Skeletal muscle satellite cell (primary cell): ENCODE measurements around the gene TANC1.

Source experiments
- H3K27me3 ChIP-seq: 2 replicates; pipeline ENCODE4 v1.7.0; 2013; ENCODE audit warnings: low read length; ENCODE audit not compliant: control insufficient read depth, insufficient read depth
- H3K36me3 ChIP-seq: 2 replicates; pipeline ENCODE4 v1.7.0; 2013; ENCODE audit warnings: mild to moderate bottlenecking, control low read depth, low read length; ENCODE audit not compliant: insufficient read depth
- H3K4me1 ChIP-seq: 2 replicates; pipeline ENCODE4 v1.7.0; 2013; ENCODE audit warnings: low read length; ENCODE audit not compliant: control insufficient read depth, insufficient read depth
- H3K4me2 ChIP-seq: 2 replicates; pipeline ENCODE4 v1.7.0; 2013; ENCODE audit warnings: mild to moderate bottlenecking, low read length
- H3K4me3 ChIP-seq: 2 replicates; pipeline ENCODE4 v1.7.0; 2013; ENCODE audit warnings: low read length
- H3K9ac ChIP-seq: 2 replicates; pipeline ENCODE4 v1.7.0; 2013; ENCODE audit warnings: mild to moderate bottlenecking, low read depth, low read length, moderate library complexity
- H3K9me3 ChIP-seq: replicated peaks from 2 replicates; pipeline ENCODE4 v1.7.0; 2013; ENCODE audit warnings: mild to moderate bottlenecking, control low read depth, low read length

TANC1 gene

DNA sequence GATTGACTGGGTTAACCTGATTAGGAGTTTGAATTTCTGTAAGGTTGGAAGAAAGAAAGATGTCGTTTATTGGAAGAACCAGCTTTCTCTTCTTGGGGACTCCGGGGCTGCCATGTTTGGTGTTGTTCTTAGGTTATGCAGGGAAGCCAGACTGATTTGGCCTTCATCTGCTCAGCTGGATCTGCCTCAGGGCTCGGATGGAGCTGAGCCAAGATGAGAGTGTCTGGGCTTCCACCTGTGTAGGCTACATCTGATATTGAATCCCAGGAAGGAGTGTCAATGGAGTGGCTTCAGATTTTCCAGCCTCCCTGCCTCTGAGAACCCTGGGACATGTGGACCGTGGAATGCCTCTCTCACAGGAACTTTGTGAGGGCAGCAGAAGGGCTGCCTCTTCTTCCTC is 192.0 kb downstream of the TANC1 start:
- H3K9ac ChIP-seq = no peak overlapping the region
- no peaks in the 10 kb centered on the region for H3K4me1 ChIP-seq
- no peaks in the 10 kb centered on the region for H3K27me3 ChIP-seq
- no peak overlapping the region for H3K4me3 ChIP-seq
- no peaks in the 10 kb centered on the region for H3K9me3 ChIP-seq
- peaks cover 3% of the 10 kb centered on the region for H3K36me3 ChIP-seq
- no peak overlapping the region for H3K4me2 ChIP-seq

DNA sequence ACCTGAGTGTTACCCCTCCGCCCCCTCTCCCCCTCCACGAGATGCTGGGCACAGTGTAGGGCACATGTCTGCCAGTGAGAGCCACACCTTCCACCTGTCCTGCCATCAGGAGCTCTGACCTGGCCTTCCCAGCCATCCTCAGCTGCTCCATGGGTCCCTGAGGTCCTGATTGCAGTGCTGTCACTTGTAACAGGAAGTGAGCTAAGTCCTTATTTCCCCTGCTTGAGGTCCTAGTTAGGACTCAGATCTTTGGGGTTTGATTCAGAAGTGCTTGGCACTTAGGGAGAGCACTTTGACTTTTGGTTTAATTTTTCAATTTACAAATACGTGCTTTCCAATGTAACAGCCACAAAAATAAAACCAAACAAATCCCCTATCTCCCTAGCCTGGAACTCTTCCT is 192.5 kb downstream of the TANC1 start:
- no peak overlapping the region for H3K9ac ChIP-seq
- H3K4me1 ChIP-seq = no peaks in the 10 kb centered on the region
- peaks cover 3% of the 10 kb centered on the region for H3K36me3 ChIP-seq
- H3K27me3 ChIP-seq = no peaks in the 10 kb centered on the region
- no peaks in the 10 kb centered on the region for H3K9me3 ChIP-seq
- no peak overlapping the region for H3K4me3 ChIP-seq
- H3K4me2 ChIP-seq = no peak overlapping the region

DNA sequence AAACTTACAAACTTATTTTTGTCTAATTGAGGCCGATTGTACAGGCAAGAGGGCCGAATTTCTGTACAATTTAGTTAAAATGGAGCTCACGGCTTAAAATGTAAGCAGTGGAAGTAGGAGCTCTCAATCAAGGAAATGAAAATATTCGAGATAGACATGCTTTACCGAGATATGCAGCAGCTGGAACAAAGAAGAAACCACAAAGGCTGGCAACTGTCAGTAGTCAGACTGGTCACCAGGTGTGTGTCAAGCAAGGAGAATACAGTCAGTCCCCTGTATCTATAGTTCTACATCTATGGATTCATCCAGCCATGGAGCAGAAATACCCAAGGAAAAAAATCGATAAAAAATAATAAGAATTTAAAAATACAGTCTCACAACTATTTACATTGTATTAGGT is 195.5 kb downstream of the TANC1 start:
- no peaks in the 10 kb centered on the region for H3K9me3 ChIP-seq
- peaks cover 3% of the 10 kb centered on the region for H3K36me3 ChIP-seq

DNA sequence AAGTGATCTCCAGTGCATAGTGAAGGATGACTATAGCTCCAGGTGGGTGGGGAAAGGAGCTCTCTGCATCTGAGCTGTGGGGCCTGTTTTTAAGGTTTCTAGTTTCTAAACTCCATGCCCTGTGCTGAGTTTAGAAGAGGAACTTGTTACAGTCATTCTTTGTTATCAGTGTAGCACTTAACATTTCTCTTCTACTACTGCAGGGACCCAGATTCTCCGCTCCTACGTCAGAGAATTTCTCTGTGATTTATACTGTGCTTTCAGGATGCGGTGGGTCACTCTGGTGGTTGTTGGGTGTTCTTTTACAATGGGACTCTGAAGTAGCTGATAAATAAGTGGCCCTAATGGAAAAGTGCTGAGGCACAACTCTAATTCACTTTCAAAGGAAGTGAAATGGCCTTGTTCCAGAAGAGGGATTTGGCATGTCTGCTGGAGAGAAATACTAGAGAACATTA is 196.0 kb downstream of the TANC1 start:
- H3K4me3 ChIP-seq = no peak overlapping the region
- no peak overlapping the region for H3K9ac ChIP-seq
- no peaks in the 10 kb centered on the region for H3K9me3 ChIP-seq
- peaks cover 3% of the 10 kb centered on the region for H3K36me3 ChIP-seq
- peaks cover 6% of the 10 kb centered on the region for H3K4me1 ChIP-seq
- no peak overlapping the region for H3K4me2 ChIP-seq
- H3K27me3 ChIP-seq = no peaks in the 10 kb centered on the region

More for the DNA sequence above, 195.5 kb downstream of the TANC1 start:
- Histone ChIP-seq H3K4me1 (peaks cover under 1% of the 10 kb centered on the region), H3K9ac (no peak overlapping the region), H3K4me3 (no peak overlapping the region), H3K4me2 (no peak overlapping the region), H3K27me3 (no peaks in the 10 kb centered on the region)

DNA sequence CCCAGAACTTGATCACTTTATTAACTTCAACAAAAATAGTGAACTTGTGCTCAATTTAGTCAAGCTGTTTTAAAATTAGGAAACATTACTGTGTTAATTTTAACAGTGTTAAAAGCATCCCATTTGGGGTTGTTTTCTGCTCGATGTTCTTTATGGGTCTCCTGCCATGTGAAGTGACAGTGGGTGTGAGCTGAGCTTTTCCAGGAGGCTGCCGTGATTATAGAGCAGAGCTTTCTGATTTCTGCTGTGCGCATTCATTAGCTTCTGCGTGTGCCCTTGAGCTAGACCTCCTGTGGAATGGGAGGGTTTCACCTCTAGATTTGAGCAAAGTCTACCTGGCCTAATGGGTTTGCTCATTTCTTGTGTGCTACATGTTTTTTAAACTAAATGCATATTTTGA is 196.6 kb downstream of the TANC1 start:
- Histone ChIP-seq H3K36me3 (peaks cover 3% of the 10 kb centered on the region), H3K4me1 (peaks cover 6% of the 10 kb centered on the region), H3K9ac (no peak overlapping the region), H3K27me3 (no peaks in the 10 kb centered on the region), H3K9me3 (no peaks in the 10 kb centered on the region), H3K4me2 (no peak overlapping the region), H3K4me3 (no peak overlapping the region)

DNA sequence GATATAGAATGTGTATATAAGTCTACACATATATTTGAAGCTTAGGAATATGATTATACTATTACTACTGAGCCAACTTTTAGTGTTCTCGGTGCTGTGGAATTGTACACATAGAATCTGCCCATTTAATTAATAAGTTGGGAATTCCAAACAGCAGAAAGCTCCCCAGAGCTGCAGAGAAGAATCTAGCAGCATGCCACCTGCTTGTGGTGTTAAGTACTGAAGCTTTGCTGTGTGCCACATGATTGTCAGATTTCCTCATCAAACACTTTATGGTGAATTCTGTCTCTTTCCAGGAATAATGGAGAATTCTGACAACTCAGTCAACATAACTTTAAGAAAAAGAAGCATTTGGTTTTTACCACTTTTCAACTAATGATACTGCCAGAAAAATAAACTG is 200.3 kb downstream of the TANC1 start:
- no peak overlapping the region for H3K4me2 ChIP-seq
- H3K36me3 ChIP-seq = no peaks in the 10 kb centered on the region
- H3K27me3 ChIP-seq = no peaks in the 10 kb centered on the region
- no peak overlapping the region for H3K4me3 ChIP-seq
- H3K4me1 ChIP-seq = peaks cover 6% of the 10 kb centered on the region
- no peak overlapping the region for H3K9ac ChIP-seq
- H3K9me3 ChIP-seq = no peaks in the 10 kb centered on the region

DNA sequence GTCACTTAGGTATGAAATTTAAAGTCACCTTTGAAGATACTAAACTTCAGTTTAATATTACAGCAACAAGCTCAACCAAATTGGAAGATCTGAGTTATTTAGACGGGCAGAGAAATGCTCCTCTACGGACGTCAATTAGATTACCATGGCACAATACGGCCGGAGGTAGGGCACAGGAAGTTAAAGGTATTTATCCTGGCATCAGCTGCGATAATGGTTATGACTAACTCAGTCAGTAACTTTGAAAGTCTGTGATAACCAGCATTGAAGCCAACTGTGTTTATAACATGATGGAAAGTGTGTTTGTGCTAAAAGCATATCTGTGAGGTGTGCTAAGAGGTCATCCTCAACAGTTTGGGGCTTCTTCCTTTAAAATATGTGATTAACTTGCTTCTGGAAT is 200.7 kb downstream of the TANC1 start:
- Histone ChIP-seq H3K36me3 (peaks cover 5% of the 10 kb centered on the region), H3K4me3 (no peak overlapping the region), H3K4me2 (no peak overlapping the region), H3K27me3 (no peaks in the 10 kb centered on the region), H3K9me3 (no peaks in the 10 kb centered on the region), H3K4me1 (peaks cover 6% of the 10 kb centered on the region), H3K9ac (no peak overlapping the region)

DNA sequence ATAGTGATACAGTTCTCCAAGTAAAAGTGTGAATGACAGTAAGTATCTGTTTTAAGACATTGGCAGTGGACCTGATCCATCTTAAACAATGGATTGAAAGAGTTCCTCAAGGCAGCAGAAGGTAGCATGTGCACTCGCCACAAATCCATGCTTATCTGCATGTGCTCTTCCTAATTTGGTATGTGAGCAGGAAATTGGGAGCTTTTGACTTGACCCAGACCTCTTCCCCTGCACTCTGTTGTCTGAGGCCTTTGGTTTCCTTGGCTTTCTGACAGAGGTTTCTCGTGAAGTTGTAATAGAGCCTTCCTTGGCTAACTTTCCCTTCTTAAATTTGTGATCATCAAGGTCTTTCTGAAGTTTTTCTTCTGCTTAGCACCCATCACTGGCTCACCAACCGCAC is 204.0 kb downstream of the TANC1 start:
- H3K4me1 ChIP-seq = peaks cover 6% of the 10 kb centered on the region
- no peak overlapping the region for H3K9ac ChIP-seq
- no peaks in the 10 kb centered on the region for H3K27me3 ChIP-seq
- peaks cover 6% of the 10 kb centered on the region for H3K36me3 ChIP-seq
- H3K4me3 ChIP-seq = no peak overlapping the region
- H3K9me3 ChIP-seq = no peaks in the 10 kb centered on the region
- no peak overlapping the region for H3K4me2 ChIP-seq

DNA sequence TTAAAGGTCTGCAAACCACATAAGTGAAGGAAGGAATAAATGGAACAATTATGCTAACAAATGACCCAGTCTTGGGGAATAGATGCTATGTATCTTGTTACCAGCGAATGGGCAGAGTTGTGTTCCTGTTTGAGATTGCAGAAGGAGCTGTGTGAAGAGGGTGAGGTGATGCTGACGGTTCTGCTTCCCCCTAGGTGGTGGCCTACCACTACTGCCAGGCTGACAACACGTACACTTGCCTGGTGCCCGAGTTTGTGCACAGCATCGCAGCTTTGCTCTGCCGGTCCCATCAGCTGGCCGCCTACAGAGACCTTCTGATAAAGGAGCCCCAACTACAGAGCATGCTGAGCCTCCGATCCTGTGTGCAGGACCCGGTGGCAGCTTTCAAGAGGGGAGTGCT is 206.3 kb downstream of the TANC1 start:
- no peaks in the 10 kb centered on the region for H3K9me3 ChIP-seq
- H3K4me3 ChIP-seq = no peak overlapping the region
- H3K36me3 ChIP-seq = peaks cover 16% of the 10 kb centered on the region

DNA sequence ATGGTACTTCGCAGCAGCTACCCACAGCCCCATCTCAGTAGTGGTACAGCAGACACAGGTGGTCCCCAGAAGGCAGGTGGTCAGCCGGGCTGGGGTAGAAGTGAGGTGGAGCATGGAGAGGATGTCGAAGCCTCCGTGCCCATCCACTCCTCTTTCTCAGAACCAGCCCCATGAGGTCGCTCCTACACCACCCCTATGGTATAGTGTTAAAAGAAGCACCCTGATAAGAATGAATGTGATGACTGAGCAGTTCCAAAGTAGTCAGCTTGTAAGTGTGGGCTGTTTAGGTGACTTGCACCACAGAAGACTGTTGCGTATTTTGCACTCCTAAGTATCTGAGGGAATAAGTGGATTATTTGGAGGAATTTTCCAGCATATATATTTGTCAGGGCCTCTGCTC is 206.7 kb downstream of the TANC1 start:
- Histone ChIP-seq H3K4me3 (no peak overlapping the region), H3K9ac (no peak overlapping the region), H3K27me3 (no peaks in the 10 kb centered on the region), H3K9me3 (no peaks in the 10 kb centered on the region), H3K4me2 (no peak overlapping the region), H3K36me3 (peaks cover 17% of the 10 kb centered on the region), H3K4me1 (no peaks in the 10 kb centered on the region)

More for the DNA sequence above, 206.3 kb downstream of the TANC1 start:
- Histone ChIP-seq H3K27me3 (no peaks in the 10 kb centered on the region), H3K9ac (no peak overlapping the region), H3K4me2 (no peak overlapping the region), H3K4me1 (no peaks in the 10 kb centered on the region)

DNA sequence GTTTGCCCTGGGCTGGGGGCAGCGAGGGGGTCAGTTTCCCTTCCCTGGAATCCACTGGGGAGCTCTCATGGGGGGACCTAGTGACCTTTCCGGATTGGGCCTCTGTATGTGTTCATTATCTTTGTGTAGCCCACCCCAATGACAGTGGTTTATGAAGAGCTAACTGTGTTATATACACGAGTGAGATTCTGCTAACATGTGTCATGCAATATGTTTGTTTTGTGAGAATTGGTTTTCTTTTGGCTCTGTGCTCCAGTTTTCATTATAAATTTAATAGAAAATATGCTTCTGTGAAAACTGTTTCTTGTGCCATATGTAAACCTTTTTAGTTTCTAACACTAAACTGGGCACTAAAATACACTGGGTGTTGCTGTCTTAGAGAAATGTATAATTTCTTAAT is 207.5 kb downstream of the TANC1 start:
- Histone ChIP-seq H3K9ac (no peak overlapping the region), H3K4me1 (no peaks in the 10 kb centered on the region), H3K4me2 (no peak overlapping the region), H3K27me3 (no peaks in the 10 kb centered on the region), H3K9me3 (no peaks in the 10 kb centered on the region), H3K4me3 (no peak overlapping the region), H3K36me3 (peaks cover 22% of the 10 kb centered on the region)

DNA sequence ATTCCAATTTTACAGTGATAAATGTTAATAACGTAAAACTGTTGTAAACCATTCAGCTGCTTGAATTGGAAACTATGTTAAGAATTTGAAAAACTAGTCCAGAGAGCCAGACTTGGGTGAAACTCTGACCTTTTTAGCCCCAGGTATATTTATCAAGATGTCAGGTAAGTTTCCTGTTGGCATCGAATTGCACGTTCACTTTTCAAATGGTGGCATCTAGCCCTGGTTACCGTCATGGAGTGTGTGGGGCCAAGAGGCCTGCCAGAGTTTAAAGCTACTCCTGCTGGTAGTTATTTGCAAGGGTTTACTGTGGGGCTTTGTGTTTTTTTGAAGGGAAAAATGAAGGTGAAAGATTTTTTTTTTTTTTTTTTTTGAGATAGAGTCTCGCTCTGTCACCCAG is 208.1 kb downstream of the TANC1 start:
- no peaks in the 10 kb centered on the region for H3K4me1 ChIP-seq
- no peak overlapping the region for H3K4me2 ChIP-seq
- H3K9ac ChIP-seq = no peak overlapping the region
- H3K36me3 ChIP-seq = peaks cover 22% of the 10 kb centered on the region
- no peaks in the 10 kb centered on the region for H3K27me3 ChIP-seq
- H3K4me3 ChIP-seq = no peak overlapping the region
- no peaks in the 10 kb centered on the region for H3K9me3 ChIP-seq
